Fibroblast of skin of left quadriceps (primary cell): ENCODE results near the gene SDK2.

Source experiments
- DNase-seq, 2 experiments: peaks; one replicate each; pipeline ENCODE4 v3.0.0-alpha.2; 2013; ENCODE audit warnings: low read depth in 2 of 2

The SDK2 gene

DNA sequence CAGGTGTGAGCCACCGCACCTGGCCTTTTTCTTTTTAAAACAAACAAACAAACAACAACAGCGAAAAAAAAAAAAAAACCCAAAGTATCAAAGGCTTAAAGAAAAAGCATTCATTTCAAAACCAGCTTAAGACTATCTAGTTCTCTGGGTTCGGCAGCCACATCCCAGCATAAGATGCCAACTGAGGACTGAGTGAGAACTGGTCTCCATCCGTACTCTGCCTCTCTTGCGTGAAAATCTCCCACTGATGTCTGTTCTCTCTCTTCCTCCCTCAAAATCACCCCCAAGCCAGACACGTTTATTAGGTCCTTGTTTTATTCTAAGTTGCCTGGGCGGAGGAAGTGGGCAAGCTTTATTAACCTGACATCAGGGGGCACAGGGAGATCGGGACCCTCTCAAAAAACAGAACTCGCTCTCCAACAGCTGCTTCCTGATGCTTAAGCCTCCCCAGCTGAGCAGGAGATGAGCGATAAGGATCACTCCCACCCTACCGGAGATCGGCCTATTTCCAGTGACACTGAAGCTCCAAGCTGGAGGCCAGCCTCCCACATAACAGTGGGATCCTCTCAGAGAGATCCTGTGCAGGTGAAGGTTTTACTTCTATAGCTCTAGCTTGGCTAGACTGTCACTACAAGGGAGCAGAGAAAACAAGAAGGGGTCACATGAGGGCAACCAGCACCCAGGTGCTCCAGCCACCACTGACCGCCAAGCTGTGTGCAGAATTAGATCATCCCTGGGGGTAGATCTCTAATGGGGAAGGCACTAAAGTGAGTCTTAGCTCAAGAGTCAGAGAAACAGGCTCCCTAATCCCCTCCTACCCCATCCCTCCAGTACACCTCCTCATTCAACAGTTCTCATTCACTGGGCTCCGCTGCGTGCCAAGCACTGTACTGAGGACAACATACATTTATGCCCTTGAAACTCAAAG is 346.0 kb downstream of the SDK2 start:
- DNase-seq: no peak

DNA sequence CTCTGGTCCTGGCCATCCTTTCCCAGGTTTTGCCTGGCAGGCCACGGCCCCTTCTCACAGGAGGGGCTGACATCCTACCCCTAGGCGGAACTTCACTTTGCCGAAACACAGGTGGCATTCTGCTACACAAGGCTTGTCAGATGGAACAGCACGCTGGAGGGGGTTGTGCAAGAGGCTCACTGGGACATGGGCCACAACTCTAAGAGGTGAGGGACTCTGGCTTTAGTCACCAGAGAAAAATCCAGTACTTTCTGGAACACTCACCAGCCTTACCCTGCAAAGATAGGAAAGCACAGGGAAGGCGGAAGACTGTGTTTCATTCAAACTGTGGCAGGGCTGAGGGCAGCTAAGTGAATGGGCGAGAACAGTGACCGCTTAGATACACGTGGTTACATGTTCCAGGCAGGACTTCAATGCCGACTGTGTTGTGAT is 350.7 kb downstream of the SDK2 start:
- DNase-seq: no peak

DNA sequence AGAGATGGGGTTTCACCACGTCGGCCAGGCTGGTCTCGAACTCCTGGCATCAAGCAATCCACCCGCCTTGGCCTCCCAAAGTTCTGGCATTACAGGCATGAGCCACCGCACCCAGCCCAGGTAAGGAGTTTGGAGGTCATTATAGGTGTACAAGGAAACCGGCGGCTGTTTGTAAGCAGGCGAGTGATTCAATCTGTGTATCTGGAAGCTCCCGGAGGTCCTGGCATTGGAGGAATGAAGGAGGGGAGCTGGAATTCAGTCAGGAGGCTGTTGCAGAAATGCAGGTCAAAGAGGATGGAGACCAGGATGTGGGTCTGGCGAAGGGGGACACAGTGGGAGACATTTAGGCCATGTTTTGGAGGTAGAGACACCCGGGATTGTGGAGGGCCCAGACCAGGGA is 351.2 kb downstream of the SDK2 start:
- DNase-seq: no peak

DNA sequence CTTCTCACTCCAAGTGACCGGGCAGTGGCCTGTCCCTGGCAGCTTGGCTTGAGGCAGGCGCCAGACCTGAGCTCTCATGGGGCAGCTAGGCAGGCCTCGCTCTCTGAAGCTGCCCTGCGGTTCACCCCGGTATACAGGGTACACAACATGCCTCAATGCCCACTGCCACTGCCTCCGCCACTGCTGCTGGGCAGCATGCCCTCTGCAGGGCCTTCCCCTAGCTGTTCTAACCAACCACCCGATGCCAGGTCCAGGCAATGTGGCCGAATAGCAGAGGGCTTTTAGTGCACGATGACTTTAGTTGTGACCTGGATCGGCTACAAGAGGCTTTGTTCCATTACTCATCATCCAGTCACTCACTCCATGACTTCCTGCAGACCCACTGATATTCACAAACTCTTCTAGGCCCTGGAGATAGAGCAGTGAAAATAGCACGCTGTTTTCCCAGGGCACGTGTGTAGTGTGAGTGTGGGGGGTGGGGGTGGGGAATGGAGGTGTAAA is 352.2 kb downstream of the SDK2 start:
- DNase-seq: no peak

DNA sequence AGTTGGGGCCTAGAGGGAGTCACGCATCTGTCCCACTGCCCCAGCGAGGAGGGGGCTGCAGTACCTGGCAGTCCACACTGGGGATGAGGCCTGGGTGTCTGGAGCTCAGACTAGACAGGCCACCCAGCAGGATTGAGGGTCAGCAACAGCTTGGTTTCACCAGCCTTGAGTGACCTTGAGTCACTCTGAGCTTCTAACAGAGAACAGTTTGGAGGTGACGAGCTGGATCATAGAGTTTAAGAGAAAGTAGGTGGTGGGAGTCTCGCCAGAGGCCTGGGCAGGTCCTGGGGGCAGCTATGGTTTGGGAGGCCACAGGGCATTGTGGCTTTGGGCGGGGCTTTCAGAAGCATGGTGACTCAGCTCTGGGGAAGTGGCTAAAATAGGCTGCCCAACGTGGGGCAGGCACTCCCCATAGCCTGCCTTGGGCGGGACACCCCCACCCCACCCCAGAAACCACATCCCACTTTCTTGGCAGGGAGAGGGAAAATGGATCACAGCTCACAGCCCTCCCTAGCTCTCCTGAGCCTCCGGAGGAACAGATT is 352.9 kb downstream of the SDK2 start:
- DNase-seq: peak; percentile 40 to 45

DNA sequence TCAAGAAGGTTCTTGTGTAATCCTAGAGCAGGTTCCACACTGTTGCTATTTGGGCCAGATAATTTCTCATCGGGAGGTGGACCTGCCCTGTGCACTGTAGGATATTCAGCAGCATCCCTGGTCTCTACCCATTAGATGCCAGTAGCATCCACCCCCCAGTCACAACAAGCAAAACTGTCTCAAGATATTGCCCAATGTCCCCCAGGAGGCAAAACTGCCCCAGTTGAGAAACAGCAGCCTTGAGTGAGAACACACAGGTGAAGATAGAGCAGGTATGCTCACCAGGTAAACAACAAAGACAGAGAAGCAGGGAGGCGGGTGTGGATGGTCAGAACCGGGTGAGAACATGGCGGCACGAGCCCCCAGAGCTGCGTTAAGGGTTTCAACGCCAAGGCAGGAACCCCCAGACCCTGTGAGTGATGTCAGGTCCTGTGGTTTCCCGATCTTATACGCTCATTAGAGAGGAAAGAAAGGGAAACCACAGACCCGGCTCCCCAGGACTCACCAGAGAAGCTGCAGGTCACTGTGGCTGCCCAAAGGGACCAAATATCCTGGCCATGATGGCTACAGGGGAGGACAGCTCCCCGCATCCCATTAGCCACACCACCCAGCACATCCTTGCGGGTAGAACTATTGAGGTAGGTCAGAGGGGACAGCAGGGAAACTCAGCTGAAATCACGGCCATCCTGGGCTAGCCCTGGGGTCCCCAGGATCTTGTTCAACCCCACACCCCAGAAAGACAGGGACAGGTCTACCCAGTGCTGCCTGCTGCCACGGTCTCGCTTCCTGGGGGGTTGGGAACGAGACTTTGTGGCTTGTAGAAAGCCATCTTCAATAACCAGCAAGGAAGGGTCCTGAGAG is 353.6 kb downstream of the SDK2 start:
- DNase-seq: no peak

DNA sequence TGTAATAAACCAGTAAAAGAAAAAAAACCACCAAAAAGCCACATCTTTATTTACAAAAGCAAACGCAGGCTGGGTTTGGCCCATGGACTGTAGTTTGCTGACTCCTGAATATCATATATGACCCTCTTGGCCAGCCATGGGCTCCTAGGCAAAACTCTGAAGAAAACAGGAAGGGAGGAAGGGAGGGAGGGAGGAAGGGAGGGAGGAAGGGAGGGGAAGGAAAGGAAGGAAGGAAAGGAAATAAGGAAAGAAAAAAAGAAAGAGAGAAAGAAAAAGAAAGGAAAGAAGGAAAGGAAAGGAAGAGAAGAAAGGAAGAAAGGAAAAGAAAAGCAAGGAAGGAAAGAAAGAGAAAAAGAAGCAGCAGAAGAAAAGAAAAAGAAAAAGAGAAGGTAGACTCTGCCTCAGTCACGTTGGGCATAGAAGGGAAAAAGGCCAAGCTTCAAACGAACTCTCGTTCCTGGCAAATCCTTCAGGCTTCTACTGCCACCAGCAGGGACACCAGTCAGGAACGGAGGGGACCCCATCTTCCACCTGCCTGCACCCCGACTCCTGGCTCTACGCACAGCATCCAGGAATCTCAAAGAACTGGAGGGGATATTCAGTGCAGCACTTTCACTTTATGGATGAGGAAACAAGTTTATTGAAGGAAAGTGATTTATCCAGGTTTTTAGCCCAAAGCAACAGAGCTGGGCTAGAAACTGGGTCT is 354.5 kb downstream of the SDK2 start:
- DNase-seq: no peak

DNA sequence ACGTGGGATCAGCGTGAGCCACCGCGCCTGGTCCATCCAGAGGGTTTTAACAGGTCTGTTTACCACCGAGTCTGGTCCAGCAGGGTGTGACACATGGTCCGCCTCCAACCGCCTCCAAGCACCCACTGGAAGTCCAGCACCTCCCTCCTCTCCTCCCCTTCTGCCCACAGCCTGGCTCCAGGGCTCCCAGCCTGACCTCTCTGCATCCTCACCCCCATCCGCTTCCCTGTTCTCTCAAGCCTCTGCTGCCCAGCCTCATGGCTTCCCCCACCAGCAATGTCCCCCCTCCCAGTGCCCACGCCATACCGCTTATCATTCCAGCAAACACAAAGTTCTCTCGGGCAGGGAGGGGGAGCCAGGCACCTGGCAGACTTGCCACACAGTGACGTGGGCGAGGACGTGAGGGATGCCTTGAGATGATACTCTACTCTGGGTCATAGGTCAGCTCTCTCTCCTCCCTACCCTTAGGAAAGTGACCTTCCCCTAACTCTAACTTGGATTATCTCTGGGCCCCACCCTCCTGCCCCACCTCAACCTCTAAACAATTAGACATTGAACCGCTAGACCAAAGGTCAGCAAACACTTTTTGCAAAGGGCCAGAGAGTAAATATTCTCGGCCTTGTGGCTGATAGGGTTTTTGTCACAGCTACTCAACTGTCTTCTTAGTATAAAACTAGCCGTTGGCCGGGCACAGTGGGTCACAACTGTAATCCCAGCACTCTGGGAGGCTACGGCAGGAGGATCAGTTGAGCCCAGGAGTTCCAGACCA is 355.5 kb downstream of the SDK2 start:
- no peak for DNase-seq

DNA sequence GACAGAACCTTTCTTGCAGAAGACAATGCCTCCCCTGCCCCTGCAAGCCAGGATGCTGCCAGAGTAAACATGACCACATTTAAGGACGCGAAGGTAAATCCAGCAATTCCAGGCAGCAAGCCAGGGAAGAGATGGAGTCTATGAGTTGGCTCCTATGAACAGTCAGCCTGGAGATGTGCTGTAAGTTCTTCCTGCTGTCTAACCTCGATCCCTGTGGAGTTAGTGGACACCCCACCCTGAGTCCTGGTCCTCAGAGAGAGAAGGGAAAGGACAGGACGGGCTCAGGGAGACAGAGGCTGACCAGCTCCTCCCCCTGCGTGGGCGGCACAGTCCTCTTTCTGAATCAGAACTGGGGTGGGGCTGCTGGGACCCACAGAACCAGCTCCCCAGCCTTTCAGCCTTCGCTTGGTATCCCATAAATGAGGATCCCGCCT is 357.4 kb downstream of the SDK2 start:
- DNase-seq: no peak

DNA sequence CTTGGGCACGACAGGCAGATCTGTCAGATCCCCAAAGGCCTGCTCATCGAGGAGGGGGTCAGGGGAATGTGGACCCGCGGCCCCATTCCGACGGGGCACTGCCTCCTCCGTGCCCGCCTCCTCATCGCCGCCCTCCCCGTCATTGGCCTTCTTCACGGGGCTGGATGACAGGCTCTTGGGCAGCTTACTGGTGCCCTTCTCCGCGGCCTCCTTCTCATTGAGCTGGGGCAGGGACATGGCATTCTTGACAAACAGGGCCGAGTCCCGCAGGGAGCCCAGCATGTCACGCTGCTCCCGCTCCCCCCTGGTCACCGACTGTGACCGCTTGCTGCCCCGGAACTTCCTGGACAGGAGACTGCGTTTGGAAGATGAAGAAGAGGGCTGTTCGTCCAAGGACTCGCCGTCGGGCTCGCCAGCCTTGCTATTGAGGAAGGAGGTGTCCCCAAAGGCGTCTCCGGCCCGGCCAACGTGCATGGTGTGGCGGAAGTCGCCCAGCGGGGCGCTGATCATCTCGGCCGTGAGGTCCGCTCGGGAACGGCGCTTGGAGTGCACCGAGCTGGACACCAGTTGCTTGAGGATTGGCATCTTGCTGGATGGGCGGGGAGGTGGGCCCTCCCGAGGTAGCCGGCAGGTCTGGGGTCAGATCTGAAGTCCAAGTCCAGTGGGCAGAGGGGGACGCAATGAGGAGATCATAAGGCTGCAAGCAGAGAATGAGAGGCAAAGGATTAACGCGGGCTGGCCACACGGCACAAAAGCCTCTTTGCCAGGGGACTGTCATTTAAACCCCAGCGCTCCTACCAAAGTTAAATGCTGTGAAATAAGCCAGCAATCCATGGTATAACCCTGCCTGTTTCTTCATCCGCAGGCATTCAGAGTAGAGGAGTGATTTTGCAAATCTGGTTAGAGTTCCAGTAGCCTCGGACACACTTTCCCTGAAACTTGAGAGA is 358.1 kb downstream of the SDK2 start:
- DNase-seq: no peak

DNA sequence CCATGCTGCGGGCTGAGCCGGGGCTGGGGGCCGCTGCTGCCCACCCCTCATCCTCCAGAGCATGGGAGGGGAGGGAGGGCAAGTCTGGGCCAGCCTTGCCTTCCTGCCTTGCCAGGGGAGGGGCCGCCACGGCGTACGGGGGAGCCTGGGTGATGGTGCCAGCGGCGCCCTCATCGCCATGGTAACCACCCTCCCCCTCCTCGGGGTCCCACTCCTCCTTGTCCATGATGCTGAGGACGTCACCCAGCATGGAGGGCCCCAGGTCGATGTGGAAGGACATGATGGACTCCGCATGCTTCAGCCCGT is 358.7 kb downstream of the SDK2 start:
- DNase-seq: no peak

DNA sequence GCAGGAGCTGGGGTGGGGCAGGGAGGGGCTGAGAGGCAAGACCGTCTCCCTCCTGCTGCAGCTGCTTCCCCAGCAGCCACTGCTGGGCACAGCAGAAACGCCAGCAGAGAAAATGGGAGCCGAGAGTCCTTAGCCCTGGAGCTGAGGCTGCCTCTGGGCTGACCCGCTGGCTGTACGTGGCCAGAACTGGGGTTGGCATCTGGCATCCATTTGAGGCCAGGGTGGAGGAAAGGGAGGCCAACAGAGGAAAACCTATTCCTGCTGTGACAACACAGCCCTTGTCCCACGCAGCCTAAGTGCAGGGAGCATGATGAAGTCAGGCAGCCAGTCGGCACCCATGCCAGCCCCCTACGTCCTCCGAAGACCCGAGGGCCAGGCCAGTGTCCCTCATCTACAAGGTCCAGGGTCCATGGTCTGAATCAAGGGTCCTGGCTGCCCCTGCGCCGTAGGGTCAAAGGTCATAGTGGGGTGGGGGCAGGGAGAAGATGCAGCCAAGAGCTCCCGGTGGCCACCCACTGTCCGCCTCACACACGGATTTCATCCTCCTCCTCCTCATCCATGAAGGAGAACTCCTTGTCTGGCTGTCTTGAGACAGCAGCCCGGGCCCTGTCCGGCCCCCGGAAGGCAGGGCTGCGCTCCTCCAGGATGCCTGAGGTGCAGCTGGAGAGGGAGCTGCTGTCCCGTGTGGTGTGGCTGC is 359.2 kb downstream of the SDK2 start:
- DNase-seq: no peak
